Activated T-cell treated with anti-CD3 and anti-CD28 coated beads, Interleukin-2, amount 50 U/mL, for 1 hour (primary cell): ENCODE results near the gene ASAH2B.
A peak's percentile ranks its signal among the peaks of the same experiment; 100 is the strongest.
"Not testable (repeated sequence)": the region's sequence is repeated elsewhere in the genome, so short reads cannot be mapped to it uniquely, and the experiment has no call there.

Experiments
- DNase-seq: peaks from one replicate; pipeline ENCODE4 v3.0.0-alpha.2; 2020

The ASAH2B gene

GRCh38 chr10:50739618-50740292, at the start of gene ASAH2B:
Gene ASAH2B, plus strand, starts transcription at chr10:50739936. Its CDS starts 5,195 bp downstream, at chr10:50745131.
- DNase-seq, result peak; percentile 76

DNA sequence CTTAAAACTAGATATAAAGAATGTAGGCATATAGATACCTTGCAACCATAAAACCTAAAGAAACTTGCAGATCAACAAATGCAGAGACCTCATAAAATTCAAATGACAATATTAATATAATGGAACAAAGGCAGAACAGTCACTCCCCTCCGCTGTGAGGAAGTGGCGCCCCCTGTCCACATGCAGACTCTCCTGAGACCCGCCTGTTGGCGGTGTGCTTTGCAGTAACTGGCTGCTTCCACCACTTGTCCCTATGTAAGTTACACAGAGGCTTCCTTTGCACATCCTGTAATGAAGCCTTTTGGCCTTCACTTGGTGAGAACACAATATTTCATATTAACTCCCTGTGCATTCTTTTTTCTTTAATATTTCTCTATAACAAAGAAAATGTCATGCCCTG, 41.9 kb upstream of the ASAH2B start:
- not testable (repeated sequence) for DNase-seq

- not testable (repeated sequence) for DNase-seq
Measured at GRCh38 chr10:50701947-50702346, 37.8 kb upstream of the ASAH2B start.

GRCh38 chr10:50702997-50703396, 36.7 kb upstream of the ASAH2B start:
- DNase-seq, result not testable (repeated sequence)

GRCh38 chr10:50704436-50705079, 35.2 kb upstream of the ASAH2B start:
- DNase-seq, result not testable (repeated sequence)

- not testable (repeated sequence) for DNase-seq
Measured at GRCh38 chr10:50706006-50706405, 33.7 kb upstream of the ASAH2B start.

- not testable (repeated sequence) for DNase-seq
Measured at GRCh38 chr10:50710241-50710640, 29.5 kb upstream of the ASAH2B start.

GRCh38 chr10:50723812-50724211, 15.9 kb upstream of the ASAH2B start:
- not testable (repeated sequence) for DNase-seq

DNA sequence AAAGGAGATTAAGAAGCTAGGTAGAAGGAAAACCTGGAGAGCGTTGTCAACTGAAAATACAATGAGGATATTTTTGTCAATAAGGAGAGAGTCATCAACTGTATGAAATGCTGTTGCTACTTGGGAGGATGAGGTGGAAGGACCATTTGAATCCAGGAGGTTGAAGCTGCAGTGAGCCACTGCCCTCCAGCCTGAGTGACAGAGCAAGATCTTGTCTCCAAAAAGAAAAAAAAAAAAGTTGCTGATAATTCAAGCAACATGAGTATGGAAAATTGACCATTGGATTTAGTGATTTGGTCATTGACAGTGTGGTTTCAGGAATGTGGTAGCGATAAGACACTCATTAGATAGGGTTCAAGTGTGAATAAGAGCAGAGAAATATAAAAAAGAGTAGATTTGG, 11.6 kb upstream of the ASAH2B start:
- DNase-seq, result not testable (repeated sequence)

GRCh38 chr10:50738987-50739617, 634 bp upstream of the ASAH2B start:
- not testable (repeated sequence) for DNase-seq

GRCh38 chr10:50740293-50740648, 535 bp downstream of the ASAH2B start:
- peak; percentile 20 for DNase-seq

DNA sequence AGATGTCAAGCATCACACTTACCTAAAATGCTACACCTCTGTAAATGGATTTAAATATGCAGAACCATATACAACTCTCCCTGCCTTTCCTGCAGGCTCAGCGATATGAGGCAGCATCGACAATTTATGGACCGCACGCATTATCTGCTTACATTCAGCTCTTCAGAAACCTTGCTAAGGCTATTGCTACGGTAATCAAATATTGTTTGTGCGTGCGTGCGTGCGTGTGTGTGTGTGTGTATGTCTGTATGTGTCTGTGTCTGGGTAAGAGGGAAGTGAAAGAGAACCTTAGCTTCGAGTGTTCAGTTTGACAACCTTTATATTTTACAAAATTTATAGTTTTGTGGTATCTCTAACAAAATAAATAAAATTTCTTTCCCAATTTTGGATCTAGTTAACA, 3.1 kb downstream of the ASAH2B start:
- DNase-seq, result not testable (repeated sequence)

GRCh38 chr10:50766774-50767513, 27.2 kb downstream of the ASAH2B start:
- not testable (repeated sequence) for DNase-seq

- not testable (repeated sequence) for DNase-seq
Measured at GRCh38 chr10:50772042-50772441, 32.3 kb downstream of the ASAH2B start.

- not testable (repeated sequence) for DNase-seq
Measured at GRCh38 chr10:50774868-50775267, 35.1 kb downstream of the ASAH2B start.

DNA sequence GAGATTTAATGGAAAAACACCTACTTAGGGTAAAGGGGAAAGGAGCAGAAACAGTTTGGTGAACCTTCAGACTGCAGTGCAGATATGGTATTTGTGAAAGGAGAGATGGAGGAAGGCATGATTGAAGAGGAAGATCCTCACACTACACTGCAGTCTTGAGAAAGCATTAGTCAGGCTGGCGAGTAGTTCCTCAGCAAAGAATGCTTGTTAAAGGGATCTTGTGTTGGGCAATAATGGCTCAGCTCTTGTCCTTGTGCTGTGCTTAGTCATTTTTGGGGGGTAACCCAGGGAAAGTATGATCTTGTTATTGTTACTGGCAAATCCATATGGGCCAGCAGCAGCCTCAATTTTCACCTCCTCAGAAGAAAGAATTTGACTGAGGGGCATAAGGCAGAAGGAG, 40.3 kb downstream of the ASAH2B start:
- not testable (repeated sequence) for DNase-seq

DNA sequence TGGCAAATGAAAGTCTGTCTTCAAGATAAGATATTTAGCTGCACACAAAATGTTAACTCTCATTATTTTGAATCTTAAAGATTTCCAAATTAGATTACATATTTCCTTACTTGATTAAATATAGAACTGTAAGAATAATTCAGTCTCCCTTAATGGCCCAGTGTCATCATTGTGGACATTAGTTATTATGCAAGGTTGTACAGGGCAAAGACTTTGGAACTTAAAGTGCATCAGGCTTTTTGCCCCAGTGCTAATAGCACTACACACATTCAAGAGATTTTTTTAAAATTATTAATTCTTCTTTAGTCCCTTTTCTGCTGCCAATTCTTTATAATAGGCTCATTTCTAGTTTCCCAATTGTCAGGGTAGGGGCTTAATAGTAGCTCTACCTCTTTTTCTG, 42.3 kb downstream of the ASAH2B start:
- DNase-seq, result not testable (repeated sequence)

DNA sequence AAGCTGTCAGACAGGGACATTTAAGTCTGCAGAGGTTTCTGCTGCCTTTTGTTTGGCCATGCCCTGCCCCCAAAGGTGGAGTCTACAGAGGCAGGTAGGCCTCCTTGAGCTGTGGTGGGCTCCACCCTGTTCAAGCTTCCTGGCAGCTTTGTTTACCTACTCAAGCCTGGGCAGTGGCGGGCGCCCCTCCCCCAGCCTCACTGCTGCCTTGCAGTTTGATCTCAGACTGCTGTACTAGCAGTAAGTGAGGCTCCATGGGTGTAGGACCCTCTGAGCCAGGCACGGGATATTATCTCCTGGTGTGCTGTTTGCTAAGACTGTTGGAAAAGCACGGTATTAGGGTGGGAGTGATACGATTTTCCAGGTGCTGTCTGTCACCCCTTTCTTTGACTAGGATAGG, 48.2 kb downstream of the ASAH2B start:
- not testable (repeated sequence) for DNase-seq

- no peak for DNase-seq
Measured at GRCh38 chr10:50788951-50789945, 49.5 kb downstream of the ASAH2B start.

DNA sequence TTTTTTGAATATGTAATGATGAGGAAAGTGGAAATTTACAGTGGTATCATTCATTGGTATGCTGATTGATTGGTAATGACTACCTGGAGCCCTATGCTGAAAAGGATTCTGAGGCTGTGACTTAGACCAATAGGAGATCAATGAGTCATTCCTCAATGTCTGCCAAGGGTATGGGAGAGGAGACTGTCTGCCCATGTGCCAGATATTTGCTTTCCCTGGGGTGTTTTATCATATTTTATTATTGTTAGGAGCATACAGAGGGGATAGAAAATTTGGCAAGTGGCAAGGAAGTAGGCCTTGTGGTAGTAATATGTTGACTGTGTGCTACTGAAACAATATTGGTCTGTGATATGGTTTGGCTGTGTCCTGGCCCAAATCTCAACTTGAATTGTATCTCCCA, 54.8 kb downstream of the ASAH2B start:
- no peak for DNase-seq

DNA sequence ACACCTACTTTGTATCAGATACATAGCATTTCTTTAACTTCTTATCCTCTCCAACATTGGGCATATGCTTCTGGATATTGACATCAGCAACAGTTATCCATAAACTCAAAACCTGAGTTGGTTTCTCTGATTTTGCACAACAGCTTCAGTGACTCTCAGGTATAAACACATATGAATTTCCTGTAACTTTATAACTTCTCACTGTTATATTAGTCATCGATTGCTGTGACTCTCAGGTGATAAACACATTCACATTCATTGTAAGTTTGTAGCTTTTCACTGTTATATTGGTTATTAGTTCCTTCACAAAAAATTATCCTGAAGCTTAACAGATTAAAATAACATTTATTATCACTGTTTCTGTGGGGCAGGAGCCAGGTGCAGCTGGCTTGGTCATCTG, 57.0 kb downstream of the ASAH2B start:
- no peak for DNase-seq

DNA sequence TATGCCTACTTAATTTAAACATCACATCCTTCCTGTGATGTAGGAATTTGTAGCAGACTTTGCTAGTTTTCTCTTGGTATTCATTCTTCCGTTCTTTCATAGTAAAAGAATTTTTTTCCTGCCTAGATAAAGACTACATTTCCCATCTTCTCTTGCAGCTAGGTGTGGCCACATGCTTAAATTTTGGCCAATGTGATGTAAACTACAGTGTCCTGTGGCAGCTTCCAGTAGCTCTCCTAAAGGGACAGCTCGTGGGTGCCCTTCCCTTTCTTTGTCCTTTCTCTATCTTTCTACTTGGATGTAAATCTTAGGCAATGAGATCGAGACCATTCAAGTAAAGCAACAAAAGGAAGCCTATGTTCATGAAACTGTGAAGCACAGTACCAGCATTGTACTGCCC, 58.6 kb downstream of the ASAH2B start:
- no peak for DNase-seq
